GM12864 (cell line): ENCODE measurements around the gene SPPL3.

Experiments used
- DNase-seq: peaks from one replicate; pipeline ENCODE4 v3.0.0-alpha.2; 2011; ENCODE audit warnings: low read depth
- H3K4me3 ChIP-seq: 2 replicates; pipeline ENCODE4 v1.5.1; 2011; ENCODE audit warnings: mild to moderate bottlenecking, low read depth, low read length, control low read depth
- TF ChIP-seq, protein P1 (sequence below): IDR thresholded peaks from 2 replicates; pipeline ENCODE4 v1.5.1; 2011; ENCODE audit warnings: low read depth, mild to moderate bottlenecking, moderate library complexity, low read length, control low read depth, inconsistent platforms; ENCODE audit errors: missing control alignments

The SPPL3 gene

DNA sequence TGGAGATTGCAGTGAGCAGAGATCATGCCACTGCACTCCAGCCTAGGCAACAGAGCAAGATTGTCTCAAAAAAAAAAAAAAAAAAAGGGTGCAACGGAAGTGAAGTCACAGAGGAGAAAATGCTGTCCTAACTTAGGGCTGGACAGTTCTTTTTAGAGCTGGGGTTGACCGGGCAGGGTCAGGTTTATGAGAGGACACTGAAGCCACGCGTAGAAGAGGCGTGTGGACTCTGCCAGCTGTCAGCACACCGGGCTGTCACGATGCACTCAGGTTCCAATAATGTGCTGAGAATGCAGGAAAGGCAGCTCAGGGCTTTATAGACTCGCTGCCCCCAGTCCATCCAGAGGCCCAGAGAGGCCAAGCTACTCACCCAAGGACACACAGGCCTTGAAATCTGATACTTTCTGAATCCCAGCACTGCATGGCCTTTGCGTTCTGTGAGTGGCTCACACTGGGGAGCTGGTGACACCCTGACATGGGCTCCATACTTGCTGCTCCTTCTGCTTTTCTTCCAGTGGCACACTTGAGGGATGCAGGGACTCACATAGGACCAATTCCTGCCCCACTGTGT, 28.9 kb upstream of the SPPL3 start:
- no peak for DNase-seq
- no peak overlapping the region for H3K4me3 ChIP-seq
- TF ChIP-seq, protein P1, sequence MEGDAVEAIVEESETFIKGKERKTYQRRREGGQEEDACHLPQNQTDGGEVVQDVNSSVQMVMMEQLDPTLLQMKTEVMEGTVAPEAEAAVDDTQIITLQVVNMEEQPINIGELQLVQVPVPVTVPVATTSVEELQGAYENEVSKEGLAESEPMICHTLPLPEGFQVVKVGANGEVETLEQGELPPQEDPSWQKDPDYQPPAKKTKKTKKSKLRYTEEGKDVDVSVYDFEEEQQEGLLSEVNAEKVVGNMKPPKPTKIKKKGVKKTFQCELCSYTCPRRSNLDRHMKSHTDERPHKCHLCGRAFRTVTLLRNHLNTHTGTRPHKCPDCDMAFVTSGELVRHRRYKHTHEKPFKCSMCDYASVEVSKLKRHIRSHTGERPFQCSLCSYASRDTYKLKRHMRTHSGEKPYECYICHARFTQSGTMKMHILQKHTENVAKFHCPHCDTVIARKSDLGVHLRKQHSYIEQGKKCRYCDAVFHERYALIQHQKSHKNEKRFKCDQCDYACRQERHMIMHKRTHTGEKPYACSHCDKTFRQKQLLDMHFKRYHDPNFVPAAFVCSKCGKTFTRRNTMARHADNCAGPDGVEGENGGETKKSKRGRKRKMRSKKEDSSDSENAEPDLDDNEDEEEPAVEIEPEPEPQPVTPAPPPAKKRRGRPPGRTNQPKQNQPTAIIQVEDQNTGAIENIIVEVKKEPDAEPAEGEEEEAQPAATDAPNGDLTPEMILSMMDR: no peak

DNA sequence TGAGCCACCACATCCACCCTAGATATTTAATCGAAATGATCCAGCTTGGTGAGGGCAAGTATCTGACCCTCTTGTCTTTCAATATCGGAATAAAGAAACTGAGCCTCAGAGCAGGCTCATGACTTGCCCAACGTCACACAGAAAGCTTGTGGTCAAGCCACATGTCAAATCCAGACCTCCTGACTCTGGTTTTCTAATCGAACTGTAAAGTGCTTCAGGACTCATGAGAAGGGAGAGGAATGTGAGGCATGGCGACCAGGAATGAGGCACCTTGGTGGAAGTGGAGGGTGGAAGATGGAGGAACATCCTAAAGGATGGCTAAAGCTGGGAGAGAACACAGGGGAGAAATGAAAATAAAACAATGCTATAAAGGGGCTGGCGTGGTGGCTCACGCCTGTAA, 27.9 kb upstream of the SPPL3 start:
- no peak for DNase-seq
- no peak overlapping the region for H3K4me3 ChIP-seq
- TF ChIP-seq, protein P1: no peak

DNA sequence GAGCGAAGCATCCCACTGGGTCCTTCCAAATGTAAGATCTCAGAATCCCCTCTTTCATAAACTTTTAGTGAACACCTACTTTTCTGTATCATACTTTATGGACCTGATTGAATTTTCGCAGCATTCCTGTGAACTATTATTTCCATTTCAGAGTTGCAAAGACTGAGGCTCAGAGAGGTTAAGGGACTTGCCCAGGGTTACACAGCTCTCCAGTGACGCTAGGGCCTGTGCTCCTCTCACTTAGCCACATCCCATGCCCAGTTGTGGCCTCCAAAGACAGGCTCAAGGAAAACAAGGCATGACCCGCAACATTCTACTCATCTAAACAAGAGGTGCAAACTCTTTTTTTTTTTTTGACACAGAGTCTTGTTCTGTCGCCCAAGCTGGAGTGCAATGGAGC, 25.9 kb upstream of the SPPL3 start:
- DNase-seq: no peak
- TF ChIP-seq, protein P1: no peak
- no peak overlapping the region for H3K4me3 ChIP-seq

DNA sequence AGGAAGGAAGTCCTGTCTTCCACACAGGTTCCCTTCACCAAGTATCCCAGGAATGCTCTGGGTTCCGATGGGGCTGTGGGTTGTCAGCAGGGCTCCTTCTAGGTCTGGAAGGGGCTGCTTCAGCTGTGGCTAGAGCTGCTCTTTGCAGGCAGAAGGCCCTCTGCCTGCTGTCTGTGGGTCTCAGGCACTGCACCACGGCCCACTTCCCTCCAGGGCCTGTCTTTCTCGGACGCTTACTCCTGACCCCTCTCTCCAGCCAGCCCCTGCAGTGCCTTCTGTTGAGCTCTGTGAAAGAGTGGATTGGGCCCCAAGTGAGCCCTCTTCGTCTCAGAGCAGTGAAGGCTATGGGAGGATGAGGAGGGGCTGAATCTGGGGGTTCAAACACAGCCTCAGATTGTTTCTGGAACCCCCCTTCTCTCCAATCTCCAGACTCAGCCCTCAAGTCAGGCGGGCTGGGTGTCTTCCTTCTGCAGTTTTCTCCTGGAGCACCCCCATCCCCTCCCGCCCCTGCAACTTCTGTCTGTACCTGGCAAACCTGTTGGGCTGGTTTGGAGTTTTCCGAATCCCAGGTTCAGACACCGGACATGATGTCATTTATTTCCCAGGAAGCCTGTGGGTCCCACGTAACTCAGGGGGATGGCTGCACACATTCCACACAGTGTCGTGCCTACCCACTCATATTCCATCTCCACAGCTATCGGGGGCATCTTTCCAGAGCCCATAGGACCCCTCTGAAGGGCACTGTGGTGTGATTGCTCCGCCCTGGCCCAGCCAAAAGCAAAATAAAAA, 24.9 kb upstream of the SPPL3 start:
- no peak for DNase-seq
- TF ChIP-seq, protein P1: no peak

DNA sequence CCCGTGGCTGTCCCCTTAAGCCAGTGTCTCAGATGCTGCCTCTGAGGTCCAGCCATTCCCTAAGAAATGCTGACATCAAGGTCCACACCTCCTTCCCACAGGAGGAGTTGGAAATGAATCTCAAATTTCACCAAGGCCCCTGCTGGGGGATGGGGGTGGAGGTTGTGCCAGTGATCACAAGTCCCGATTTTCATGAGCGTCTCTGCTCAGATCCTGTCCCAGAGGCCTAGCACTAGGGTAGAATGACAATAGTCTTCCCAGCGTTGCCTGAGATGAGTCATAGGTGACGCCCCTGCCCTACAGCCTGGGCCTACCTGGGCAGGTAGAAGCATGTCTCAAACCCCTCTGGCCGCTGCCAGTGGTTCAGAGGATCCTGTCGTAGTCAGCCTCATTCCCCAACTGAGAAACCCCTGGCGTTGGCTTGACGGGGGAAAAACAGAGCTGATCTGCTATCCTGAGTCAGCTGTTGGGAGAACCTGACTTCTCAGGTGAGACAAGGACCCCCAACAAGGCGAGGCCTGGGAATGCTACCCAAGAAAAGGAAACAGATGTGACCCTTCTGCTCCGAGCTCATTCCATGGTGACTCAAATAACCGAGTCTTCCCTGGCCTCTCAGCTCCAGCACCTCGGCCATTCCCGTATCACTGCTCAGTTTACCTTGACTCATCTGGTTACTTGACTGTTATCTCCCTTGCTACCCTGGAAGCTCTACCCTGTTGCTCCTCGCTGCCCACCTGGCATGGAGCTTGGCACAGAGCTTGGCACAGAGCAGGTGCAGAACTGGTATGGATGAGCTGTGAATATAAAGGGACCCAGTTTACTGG, 21.8 kb upstream of the SPPL3 start:
- TF ChIP-seq, protein P1: no peak
- H3K4me3 ChIP-seq: no peak overlapping the region
- DNase-seq: no peak

More for the DNA sequence above, 24.9 kb upstream of the SPPL3 start:
- H3K4me3 ChIP-seq: no peak overlapping the region

DNA sequence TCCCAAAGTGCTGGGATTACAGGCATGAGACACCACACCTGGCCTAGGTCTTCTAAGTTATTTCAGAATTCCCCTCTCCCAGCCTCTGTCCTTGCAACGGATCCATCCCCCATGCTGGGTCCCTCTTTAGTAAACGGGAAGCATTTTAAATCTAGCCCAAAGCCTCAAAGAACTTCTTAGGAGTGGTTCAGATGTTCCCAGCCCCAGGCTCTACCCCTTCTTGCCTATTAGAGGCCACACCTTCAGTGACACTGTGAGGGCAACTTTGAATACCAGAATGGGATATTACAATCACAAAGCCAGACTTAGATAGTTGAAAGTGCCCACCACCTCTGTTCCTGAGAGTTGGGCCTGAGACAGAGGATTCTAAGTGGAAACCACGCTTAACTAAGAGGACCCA, 18.1 kb upstream of the SPPL3 start:
- no peak overlapping the region for H3K4me3 ChIP-seq
- DNase-seq: no peak
- TF ChIP-seq, protein P1: no peak
